ENCODE data around the gene SNX7.

SNX7 gene

DNA sequence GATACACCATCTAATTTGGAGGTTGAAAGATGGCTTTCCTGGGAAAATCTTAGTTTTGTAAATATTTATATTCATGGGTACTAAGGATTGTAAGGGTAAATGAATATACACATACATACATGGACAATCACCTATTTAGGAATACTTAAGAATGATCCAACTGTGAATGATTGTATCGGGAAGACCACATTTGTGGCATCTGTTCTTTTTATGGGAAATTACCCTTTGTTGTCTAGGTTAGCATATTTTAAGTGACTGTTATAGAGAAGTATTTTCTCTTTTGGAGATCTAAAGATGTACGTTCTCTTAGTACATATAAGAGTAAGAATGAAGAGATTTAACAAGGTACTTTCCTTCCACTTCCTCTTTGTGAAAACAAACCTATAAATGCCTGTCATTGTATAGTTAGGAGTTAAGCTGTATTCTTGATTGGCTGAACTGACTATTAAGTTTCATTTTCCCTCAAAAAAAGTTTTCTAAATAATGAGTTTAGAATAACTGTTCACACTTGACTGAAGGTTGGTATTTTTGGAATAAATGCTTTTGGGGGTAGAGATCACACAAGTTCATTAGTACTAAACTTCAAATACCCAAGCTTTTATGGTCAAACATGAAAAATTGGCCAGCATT, 26.7 kb downstream of the SNX7 start:
- Histone ChIP-seq H3K27me3 (ENCODE audit: insufficient read depth, low read length, poor library complexity) (no peaks in the 10 kb centered on the region), H2AFZ (ENCODE audit: low read depth, low read length) (no peak overlapping the region), H3K27ac (ENCODE audit: low read length) (no peak overlapping the region), H3K36me3 (ENCODE audit: insufficient read depth, low read length) (no peaks in the 10 kb centered on the region), H4K20me1 (ENCODE audit: insufficient read depth, low read length) (no peaks in the 10 kb centered on the region), H3K4me2 (ENCODE audit: insufficient read depth, low read length) (no peak overlapping the region), H3K4me3 (ENCODE audit: low read depth in 1 of 2, low read length in 2 of 2) (no peak overlapping the region), H3K9ac (ENCODE audit: low read depth, low read length) (no peak overlapping the region), H3K79me2 (ENCODE audit: insufficient read depth, low read length) (no peaks in the 10 kb centered on the region), H3K4me1 (ENCODE audit: insufficient read depth, low read length) (no peaks in the 10 kb centered on the region), H3K9me3 (ENCODE audit: insufficient read depth, low read length, severe bottlenecking) (no peaks in the 10 kb centered on the region)
- no peak for TF ChIP-seq EZH2 (IDR thresholded peaks at IDR 0.05; ENCODE audit: borderline replicate concordance, low read depth, low read length, severe bottlenecking)
- no peak for TF ChIP-seq CTCF (IDR thresholded peaks at IDR 0.05; ENCODE audit: borderline replicate concordance, extremely low read depth, low read length, poor library complexity, severe bottlenecking)
- ATAC-seq (ENCODE audit: insufficient read depth, low read depth) (no peak), DNase-seq (no peak)

DNA sequence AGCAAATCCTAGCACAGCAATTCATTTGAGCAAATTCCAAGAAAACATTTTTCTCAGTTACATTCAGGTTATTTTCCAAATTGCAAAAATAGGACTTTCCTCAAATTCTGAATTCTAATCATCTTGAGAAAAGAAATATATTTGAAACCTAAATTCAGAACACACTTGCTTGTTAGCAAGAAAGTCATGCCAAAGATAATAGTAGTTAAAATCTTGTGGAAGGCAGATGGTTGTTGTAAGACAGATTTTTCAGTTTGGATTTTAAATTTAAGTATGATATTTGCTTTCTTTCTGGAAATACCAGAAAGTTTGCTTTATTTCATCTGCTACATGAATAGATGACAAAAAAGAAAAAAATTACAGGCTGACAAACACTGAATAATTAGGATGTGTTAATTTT, 29.1 kb downstream of the SNX7 start:
- Histone ChIP-seq H3K9ac (ENCODE audit: low read depth, low read length) (no peak overlapping the region), H3K36me3 (ENCODE audit: insufficient read depth, low read length) (no peaks in the 10 kb centered on the region), H3K4me3 (ENCODE audit: low read depth in 1 of 2, low read length in 2 of 2) (no peak overlapping the region), H3K4me1 (ENCODE audit: insufficient read depth, low read length) (no peaks in the 10 kb centered on the region), H4K20me1 (ENCODE audit: insufficient read depth, low read length) (no peaks in the 10 kb centered on the region), H3K4me2 (ENCODE audit: insufficient read depth, low read length) (no peak overlapping the region), H3K9me3 (ENCODE audit: insufficient read depth, low read length, severe bottlenecking) (no peaks in the 10 kb centered on the region), H2AFZ (ENCODE audit: low read depth, low read length) (no peak overlapping the region), H3K27ac (ENCODE audit: low read length) (no peak overlapping the region), H3K79me2 (ENCODE audit: insufficient read depth, low read length) (no peaks in the 10 kb centered on the region), H3K27me3 (ENCODE audit: insufficient read depth, low read length, poor library complexity) (no peaks in the 10 kb centered on the region)
- TF ChIP-seq CTCF (IDR thresholded peaks at IDR 0.05; ENCODE audit: borderline replicate concordance, extremely low read depth, low read length, poor library complexity, severe bottlenecking) = no peak
- no peak for TF ChIP-seq EZH2 (IDR thresholded peaks at IDR 0.05; ENCODE audit: borderline replicate concordance, low read depth, low read length, severe bottlenecking)
- no peak for DNase-seq
- ATAC-seq (ENCODE audit: insufficient read depth, low read depth) = no peak

DNA sequence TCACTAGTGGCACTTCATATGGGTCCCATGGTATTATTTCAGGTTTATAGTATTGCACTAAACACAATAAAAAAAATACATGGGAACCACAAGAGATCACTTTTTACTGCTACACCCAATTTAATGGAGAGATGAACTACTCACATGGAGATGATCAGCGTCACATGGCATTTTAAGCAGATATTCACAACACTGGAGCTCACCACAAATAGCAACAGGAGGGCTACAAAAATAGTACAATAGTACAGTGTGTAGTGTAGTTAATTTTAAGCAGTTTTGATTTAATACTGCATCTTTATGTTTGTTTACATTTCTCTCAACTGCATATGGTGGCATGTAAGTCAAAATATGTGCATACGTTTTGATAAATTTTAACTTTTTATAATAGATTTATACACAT, 31.0 kb downstream of the SNX7 start:
- TF ChIP-seq CTCF (IDR thresholded peaks at IDR 0.05; ENCODE audit: borderline replicate concordance, extremely low read depth, low read length, poor library complexity, severe bottlenecking) (no peak), EZH2 (IDR thresholded peaks at IDR 0.05; ENCODE audit: borderline replicate concordance, low read depth, low read length, severe bottlenecking) (no peak)

More for the DNA sequence above, 31.0 kb downstream of the SNX7 start:
- no peak for DNase-seq
- Histone ChIP-seq H2AFZ (ENCODE audit: low read depth, low read length) (no peak overlapping the region), H3K9ac (ENCODE audit: low read depth, low read length) (no peak overlapping the region), H3K36me3 (ENCODE audit: insufficient read depth, low read length) (no peaks in the 10 kb centered on the region), H3K27ac (ENCODE audit: low read length) (no peak overlapping the region), H3K9me3 (ENCODE audit: insufficient read depth, low read length, severe bottlenecking) (no peaks in the 10 kb centered on the region), H3K79me2 (ENCODE audit: insufficient read depth, low read length) (no peaks in the 10 kb centered on the region), H3K4me2 (ENCODE audit: insufficient read depth, low read length) (no peak overlapping the region), H3K4me3 (ENCODE audit: low read depth in 1 of 2, low read length in 2 of 2) (no peak overlapping the region), H3K4me1 (ENCODE audit: insufficient read depth, low read length) (no peaks in the 10 kb centered on the region), H4K20me1 (ENCODE audit: insufficient read depth, low read length) (no peaks in the 10 kb centered on the region), H3K27me3 (ENCODE audit: insufficient read depth, low read length, poor library complexity) (no peaks in the 10 kb centered on the region)
- no peak for ATAC-seq (ENCODE audit: insufficient read depth, low read depth)
